Amygdala (tissue), 56 donors: ENCODE measurements around the gene PLPPR1.
"Not testable (repeated sequence)": the region's sequence is repeated elsewhere in the genome, so short reads cannot be mapped to it uniquely, and the experiment has no call there.

ENCODE experiments used
- DNase-seq, 56 donors: peaks; one replicate each; lab custom pipeline; 2025; lab: John Stamatoyannopoulos, UW

PLPPR1 gene

DNA sequence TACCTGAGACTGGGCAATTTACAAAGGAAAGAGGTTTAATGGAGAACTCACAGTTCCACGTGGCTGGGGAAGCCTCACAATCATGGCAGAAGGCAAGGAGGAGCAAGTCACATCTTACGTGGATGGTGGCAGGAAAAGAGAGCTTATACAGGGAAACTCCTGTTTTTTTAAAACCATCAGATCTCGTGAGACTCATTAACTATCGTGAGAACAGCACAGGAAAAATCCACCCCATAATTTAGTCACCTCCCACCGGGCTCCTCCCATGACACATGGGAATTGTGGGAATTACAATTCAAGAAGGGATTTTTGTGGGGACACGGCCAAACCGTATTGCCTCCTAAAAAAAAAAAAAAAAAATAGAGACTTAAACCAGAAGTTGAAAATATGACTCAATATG, 11.1 kb downstream of the PLPPR1 start:
- not testable (repeated sequence) for DNase-seq

DNA sequence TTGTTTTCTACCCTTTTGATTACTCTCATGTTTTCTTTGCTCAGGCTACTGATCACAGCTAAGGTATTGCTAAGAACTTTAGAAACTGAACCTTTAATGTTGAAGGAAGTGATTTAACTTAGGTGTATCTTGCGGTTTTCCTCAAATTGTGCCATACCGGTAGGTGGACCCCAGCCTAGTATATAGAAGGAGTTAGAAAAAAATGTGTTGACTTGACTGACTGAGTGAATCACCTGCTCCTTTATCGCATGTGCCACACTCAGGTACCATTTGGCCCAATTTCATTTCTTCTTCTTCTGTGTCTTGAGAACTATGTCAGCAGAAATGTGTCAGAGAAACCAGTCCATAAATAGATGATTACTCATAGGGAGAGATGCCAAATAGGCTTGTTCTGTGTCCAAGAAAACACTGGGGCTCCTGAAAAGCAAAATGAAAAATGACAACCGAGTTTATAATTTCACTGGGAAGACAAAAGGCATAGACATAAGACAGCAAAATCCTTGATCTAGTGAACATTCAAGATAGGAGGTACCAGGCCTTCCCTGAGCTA, 19.4 kb downstream of the PLPPR1 start:
- DNase-seq: peak in 1 of 56 donors; percentile 28

DNA sequence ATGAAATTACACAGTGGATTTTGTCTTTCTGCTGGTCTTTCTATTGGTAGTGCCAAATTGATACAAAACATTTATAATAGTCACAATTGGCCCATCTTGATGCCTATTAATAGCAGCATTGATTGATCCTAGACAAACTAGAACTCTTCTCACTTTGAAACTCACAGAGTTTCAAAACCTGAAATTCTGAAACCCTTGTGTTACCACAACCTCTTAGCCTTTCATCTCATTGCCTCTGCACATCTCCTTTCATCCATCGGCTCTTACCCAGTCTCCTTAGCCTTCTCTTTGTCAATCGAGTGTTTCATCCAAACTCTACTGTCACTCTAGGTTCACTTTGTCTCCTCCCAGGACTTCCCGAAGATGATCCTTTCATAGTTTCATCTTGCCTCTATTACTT, 22.1 kb downstream of the PLPPR1 start:
- DNase-seq: no peak

DNA sequence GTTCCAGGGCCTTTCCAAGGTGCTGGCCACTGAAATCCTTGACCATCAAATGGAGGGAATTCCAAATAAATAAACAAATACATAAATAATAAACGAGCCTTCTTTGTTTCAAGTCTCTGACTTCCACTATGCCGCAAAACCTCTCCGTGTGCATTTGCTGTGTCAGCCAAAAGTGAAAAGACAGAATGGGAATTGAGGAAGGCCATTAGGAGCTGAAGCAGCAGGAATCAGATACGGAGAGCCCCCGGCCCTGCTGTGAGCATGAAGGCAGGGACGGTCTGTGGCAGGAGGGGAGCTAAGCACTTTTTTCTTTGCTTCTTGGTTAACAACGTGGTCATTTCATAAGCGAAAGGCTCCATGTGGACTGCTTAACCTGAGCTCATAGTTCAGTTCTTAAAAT, 26.1 kb downstream of the PLPPR1 start:
- DNase-seq: no peak

DNA sequence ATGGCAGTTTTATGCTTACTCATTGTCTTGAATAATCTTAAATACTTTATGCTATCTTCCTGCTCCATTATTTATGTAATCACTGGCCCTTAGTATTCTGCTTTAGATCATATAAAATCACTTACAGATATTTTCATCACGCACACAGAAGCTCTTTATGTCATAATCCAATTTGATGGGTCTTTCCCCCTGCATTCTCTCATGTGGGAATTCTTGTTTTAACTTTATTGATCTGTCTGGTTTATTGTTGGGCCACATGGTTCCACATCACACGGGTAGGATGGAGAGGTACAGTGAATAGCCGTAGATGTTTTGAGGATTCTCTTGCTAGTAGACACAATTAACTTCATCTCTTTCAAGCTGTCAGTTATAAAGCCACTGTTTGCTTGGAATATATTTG, 27.0 kb downstream of the PLPPR1 start:
- no peak for DNase-seq

DNA sequence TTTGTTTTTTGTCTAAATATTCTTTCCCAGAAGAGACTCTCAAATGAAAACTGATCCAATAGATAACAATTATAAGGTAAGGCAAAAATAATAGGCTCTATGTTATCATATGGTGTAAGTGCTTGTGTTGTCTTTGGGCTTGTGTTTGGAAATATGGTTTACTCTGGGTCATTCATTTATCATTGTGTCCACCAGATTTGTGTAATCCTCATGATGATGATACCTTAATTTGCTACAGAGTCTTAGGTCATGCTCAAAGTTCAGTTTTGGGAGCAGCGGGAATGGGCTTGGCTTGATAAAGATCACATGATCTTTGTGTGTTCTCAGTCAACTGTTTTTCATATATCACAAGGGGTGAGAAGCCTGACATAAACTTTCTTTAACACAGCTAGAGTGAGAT, 34.2 kb downstream of the PLPPR1 start:
- no peak for DNase-seq

DNA sequence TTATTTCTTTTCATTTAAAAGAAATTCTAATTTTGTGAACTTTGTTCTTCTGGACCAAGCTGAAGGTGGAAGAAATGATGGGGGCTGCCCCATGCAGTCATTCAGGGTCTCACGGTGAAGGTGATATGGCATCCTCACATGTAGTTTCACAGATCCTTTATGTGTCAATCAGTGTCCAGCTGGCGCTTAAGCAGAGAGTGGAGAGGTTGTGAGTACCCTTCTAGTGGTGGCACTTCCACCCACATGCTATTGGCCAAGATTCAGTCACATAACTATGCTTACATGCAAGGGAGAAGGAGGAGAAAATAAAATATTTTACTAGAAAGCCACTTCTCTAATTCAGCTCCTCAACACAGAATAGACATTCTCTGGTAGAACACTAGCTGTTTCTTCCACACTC, 34.7 kb downstream of the PLPPR1 start:
- no peak for DNase-seq

DNA sequence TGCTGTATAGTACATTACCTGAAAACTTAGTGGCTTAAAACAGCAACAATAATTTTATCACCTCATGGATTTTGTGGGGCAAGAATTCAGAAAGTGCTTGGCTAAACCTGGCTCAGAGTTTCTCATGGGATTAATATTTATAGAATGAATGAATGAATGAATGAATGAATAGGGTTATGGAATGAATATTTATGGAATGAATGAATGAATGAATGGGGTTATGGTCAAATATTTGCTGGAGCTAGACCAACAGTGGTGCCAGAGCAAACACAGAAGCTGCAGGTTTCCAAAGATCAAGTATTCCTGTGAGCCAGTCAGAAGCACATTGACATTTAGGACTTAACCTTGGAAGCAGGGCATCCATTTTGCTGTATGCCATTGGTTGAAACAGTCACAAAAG, 35.7 kb downstream of the PLPPR1 start:
- no peak for DNase-seq

DNA sequence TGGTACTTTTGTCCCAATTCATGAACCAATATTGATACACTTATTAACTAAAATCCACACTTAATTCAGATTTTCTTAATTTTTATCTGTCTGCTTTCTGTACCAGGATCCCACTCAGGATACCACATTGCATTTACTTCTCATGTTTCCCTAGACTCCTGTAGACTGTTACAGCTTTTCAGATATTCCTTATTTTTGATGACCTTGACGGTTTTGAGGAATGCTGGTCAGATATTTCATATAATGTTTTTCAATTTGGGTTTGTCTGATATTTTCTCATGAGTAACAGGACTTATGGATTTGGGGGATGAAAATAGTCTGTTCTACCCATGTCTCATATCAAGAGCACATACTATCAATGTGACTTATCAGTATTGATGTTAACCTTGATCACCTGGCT, 37.4 kb downstream of the PLPPR1 start:
- DNase-seq: no peak

DNA sequence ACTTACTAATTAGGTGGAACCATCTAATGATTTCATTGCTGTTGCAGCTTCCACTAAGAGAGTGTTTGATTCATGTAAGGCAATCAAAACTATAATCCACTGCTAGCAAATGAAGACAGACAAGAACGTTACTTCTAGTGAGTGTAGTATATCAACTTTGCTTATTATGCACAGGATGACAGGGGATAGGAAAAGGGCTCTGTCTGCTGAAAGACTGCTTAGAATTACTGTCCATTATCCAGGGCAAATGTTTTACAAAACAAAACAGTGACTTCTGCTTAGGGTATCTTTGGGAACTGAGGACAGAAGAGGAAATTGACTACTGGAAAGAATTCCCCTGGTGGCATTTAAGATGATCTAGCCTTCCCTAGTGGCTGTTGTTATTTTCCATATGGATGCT, 40.2 kb downstream of the PLPPR1 start:
- DNase-seq: no peak

DNA sequence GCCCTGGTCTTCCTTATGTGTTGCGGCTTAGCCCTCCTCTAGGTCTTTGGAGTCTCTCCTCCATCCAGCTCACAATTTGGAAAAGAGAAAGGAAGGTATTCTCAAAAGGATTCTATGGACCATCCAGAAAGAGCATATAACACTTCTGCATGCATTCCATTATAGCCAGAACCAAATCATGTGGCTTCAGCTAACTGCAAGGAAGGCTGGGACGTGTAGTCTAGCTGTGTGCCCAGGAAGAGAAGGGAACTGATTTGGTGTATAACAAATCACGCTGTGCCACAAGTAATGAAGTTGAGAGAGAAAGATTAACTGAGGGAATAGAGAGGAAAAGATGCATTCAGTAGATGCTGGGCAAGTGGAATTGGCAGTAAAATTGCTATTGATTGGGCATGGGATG, 43.7 kb downstream of the PLPPR1 start:
- DNase-seq: no peak

DNA sequence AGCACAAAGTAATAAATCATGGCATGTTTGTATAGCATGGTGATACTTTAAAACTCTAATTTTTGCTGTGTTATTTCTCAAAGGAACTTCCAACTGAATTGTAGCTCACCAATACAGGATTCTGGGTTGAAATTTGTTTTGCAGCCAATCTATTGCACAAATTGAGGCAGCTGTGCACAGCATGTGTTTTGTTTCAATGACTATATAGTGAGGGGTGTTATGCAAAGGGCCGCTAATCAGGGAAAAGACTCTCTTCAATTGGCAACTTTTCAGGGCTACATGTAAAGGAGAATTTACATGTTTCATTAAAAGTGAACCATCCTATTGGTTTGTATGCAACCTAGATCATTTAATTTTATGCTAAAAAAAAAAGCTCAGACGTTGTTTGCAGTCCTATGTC, 44.6 kb downstream of the PLPPR1 start:
- no peak for DNase-seq

DNA sequence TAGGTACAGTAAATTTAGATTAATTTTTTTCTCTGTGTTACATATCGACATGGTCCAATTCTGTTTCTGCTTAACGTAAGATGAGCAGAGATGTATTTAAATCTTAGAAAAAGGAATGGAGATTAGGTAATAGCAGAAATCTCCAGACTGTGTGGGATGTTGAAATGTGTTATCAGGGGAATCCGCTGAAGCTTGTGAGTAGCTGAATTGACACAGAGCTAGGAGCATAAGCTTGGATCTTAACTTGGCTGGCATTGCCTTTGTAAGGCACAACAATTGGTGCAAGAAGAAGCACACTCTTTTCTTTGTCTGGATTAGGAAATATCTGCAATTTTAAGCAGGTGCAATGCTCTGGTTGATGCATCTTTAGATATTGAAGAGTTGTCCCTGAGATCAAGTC, 53.1 kb downstream of the PLPPR1 start:
- DNase-seq: no peak

DNA sequence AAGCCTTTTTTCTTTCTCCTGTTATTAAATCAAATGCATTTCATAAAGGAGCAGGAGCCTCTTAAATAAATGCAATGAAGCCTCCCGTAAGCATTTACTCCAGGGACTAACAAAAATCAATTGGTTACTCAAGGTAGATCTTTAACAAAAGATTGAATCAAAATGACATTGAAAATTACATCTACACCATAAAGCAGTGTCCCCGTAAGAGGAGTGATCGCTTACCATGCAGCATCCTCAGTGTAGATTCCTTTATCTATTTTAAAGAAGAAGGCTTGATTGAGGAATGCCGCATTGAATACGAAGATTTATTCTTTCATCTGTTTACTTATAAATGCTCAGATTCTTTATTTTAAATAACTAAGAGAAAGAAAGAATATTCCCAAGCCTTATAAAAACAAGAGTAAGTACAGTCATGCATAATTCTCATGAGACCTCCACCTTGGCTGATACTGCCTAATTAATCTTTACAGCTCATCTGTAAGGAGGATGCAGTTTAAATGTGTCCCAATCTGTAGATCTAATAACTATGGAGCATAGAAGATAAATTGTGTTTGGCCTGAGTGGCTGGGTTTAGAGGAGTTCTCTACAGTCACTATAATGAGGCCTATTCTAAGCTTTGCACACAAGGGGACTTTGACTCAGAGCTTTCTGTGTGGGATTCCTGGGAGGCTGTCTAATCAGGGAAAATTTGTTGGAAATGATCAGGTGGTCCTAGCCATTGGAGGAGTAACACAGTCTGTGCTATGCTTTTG, 55.1 kb downstream of the PLPPR1 start:
- no peak for DNase-seq

DNA sequence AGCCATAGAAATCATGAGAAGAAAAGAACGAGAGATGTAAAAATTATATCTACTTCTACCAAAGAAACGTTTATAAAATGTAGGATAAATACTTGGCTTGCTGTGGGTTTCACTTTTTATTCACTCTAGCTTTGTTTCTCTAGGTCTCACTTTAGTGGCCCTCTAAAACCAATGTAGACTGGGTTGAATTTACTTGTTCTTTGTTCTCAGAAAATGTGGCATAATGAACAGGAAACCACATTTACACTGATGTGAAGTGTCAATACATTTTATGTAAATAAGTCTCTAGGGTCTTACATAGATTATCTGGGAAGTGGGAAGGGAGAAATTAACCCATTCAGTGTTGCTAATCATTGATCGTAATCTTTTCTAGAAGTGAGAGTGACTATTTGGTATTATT, 58.9 kb downstream of the PLPPR1 start:
- no peak for DNase-seq

DNA sequence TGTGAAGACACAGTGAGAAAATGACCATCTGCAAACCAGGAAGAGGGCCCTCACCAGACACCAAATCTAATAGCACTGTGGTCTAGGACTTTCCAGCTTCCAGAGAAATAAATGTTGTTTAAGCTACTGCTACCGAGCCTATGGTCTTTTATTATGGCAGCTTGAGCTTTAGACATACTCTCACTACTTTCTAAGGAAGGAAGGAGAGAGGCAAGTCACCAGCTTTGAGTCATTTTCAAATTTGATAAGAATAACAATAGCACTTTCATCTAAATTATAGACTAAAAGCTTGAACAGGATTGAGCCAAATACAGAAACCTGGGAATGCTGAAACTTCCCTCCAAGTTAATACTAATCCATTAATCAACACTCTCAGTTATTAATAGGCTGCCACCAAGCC, 64.4 kb downstream of the PLPPR1 start:
- DNase-seq: no peak

DNA sequence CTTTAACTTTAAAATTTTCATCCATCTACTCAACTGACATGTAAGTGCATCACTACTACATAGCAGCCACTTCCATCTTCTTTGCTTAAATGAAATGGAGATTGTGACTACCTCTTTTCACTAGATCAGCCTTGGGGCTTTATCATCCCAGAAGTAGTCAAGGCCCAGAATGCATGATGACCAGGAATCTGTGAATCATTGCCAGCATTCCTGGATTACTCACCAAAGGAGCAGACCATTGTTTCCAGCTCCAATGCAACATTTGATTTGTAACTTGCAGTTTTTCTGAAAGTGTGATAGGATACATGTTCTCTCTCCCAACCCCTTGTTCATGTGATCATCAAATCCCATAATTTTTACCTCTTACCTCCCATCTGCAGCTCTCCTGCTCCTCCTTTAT, 65.1 kb downstream of the PLPPR1 start:
- DNase-seq: no peak

DNA sequence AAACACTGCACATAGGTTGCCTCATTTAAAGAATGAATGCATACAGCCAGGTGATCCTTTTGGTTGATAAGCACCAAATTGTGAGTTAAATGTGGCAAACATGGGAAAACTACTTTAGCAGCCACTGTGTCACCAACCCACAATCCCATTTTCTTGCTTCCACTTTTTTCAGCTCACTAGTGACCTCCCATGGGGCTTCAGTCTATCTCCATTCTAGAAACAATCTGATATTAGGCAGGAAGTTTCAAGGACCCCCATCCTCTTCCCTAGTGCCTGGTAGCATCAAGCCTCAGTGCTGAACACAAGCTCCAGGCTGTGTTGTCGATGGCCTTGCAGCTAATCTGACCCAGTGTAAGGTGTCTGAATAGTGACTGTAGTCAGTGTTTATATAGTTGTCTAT, 66.2 kb downstream of the PLPPR1 start:
- DNase-seq: no peak

DNA sequence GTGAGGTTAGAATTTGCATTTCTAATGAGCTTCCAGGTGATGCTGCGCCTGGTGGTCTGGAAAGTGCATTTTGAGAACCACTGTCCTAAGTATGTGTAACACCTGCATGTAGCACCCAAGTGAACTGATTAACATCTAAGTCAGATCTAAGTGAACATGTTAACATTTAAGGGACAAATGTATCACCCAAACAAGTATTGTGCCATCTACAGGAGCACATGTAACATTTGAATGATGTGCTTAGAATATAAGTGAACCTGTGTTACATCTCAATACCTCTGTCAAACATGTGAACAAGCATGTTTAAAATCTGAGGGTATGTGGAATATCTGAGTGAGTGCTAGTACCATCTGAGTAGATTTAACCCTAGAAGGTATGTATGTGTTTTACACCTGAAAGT, 68.7 kb downstream of the PLPPR1 start:
- DNase-seq: no peak

DNA sequence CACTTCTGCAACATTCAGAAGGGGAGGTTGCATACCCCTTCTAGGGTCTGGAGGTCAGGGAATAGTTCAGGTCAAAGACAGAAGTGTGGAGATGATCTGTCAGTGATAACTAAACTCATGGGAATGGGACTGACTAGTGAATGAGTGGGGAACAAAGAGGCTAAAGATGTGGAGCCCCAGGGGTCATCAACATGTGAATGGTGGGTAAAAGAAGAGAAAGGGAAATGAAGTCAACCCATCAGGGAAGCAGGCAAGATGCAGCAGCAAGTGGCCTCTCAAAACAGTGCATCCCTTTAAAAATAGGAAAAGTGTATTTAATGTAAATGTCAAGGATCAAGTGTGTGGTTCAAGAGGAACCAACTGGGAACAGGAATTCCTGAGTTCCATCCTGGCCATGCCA, 69.9 kb downstream of the PLPPR1 start:
- DNase-seq: no peak

DNA sequence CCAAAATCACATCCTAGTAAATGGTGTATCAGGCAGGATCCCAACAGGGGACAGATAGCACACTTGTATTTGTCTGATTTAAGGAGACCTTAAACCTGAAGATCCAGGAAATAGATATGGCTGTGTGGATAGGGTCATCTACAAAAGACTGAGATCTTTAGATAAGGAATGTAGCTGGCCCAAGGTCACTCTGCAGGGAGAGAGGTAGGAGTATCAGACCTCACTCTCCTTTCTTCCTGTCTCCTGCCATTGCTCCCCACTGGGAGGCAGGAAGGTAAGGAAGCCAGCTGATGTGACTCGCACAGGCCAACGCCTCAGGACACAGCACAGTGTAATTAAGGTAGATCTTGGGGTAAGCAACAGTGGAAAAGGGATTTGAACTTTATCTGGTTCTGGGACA, 85.8 kb downstream of the PLPPR1 start:
- DNase-seq: no peak

DNA sequence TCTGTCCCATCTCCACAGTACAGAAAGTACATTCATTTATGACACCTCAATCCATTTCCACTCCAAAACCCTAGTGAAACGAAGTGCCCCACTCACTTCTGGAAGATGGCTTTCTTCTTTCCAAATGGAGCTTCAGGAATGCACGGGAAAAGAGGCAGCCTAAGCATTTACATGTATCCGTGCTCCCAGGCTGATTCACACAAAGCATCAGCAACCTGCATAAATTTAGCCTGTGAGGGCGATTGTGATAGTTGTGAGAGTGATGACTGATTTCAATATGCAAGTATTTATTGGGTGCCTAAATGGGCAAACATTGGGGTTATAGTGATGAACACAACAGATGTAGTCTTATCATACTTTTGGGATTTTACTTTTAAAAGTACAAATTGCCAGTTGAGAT, 86.6 kb downstream of the PLPPR1 start:
- no peak for DNase-seq

DNA sequence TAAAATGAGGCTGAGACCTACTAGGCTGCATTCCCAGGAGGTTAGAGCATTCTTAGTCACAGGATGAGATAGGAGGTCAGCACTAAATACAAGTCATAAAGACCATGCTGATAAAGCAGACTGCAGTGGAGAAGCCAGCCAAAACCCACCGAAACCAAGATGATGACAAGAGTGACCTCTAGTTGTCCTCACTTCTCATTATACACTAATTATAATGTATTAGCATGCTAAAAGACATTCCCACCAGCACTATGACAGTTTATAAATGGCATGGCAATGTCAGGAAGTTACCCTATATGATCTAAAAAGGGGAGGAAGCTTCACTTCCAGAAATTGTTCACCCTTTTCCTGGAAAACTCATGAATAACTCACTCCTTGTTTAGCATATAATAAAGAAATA, 88.6 kb downstream of the PLPPR1 start:
- peak in 1 of 56 donors; percentile 2 for DNase-seq
